Tibial nerve (tissue), 4 donors: ENCODE data around the gene HSPA6.

Source experiments
- EP300 ChIP-seq, 2 donors: sonication (generic); formaldehyde crosslinking; IDR thresholded peaks; one replicate each; pipeline ENCODE4 v1.6.1; 2017; ENCODE audit warnings: antibody characterized with exemption in 2 of 2, mild to moderate bottlenecking in 1 of 2
- POLR2A ChIP-seq, 2 donors: fragments of 450-650 bp; IDR thresholded peaks; one replicate each; pipeline ENCODE4 v1.6.1; 2017; ENCODE audit warnings: antibody characterized with exemption in 2 of 2, mild to moderate bottlenecking in 2 of 2, moderate library complexity in 2 of 2
- TF ChIP-seq, protein P1 (sequence below), 5 experiments: fragments of 200-600 bp in 3 of 5; fragments of 450-650 bp in 2 of 5; sonication (generic) in 3 of 5; IDR thresholded peaks; one replicate each; pipeline ENCODE4 v1.5.1; 2016 to 2019; ENCODE audit warnings: antibody characterized with exemption in 5 of 5, mild to moderate bottlenecking in 3 of 5, moderate library complexity in 2 of 5

DNA sequence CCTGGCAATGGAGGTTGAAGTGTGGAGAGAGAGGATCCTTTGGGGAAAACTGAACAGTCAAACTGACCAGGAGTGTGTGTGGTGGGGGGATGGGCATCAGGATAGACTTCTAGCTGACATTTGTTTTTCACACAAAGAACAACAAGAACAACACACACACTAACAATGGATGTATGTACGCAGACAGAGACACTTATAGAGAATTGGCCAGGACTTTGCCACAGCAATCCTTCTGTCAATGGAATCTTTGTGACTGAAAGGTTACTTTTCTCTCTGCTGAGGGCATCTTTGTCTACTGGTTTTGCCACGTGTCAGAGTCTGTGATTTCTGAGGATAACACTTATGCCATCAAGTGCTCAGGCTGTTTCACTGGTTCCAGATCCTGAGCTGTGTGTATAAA, 31.5 kb upstream of the HSPA6 start:
- TF ChIP-seq, protein P1, sequence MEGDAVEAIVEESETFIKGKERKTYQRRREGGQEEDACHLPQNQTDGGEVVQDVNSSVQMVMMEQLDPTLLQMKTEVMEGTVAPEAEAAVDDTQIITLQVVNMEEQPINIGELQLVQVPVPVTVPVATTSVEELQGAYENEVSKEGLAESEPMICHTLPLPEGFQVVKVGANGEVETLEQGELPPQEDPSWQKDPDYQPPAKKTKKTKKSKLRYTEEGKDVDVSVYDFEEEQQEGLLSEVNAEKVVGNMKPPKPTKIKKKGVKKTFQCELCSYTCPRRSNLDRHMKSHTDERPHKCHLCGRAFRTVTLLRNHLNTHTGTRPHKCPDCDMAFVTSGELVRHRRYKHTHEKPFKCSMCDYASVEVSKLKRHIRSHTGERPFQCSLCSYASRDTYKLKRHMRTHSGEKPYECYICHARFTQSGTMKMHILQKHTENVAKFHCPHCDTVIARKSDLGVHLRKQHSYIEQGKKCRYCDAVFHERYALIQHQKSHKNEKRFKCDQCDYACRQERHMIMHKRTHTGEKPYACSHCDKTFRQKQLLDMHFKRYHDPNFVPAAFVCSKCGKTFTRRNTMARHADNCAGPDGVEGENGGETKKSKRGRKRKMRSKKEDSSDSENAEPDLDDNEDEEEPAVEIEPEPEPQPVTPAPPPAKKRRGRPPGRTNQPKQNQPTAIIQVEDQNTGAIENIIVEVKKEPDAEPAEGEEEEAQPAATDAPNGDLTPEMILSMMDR (IDR thresholded peaks at IDR 0.05) = no peak
- no peak for TF ChIP-seq EP300 (IDR thresholded peaks at IDR 0.05)
- TF ChIP-seq POLR2A (IDR thresholded peaks at IDR 0.05) = no peak
